Hippocampal formation (tissue), 2 donors: Measurements from ENCODE around the gene LIN37.

Experiments
- DNase-seq, 2 donors: peaks; one replicate each; lab custom pipeline; 2025; lab: John Stamatoyannopoulos, UW

The LIN37 gene

GRCh38 chr19:35748106-35749020 lies at the start of gene LIN37:
Gene LIN37 (plus strand): TSS chr19:35748576. CDS start chr19:35748725, 149 bp downstream.
- DNase-seq = peak; percentile 100

GRCh38 chr19:35702223-35703012 lies 46.0 kb upstream of the LIN37 start:
- DNase-seq = peak; percentile 96 to 98

GRCh38 chr19:35703343-35703742 lies 45.0 kb upstream of the LIN37 start:
- no peak for DNase-seq

- DNase-seq = no peak
These were observed 44.2 kb upstream of the LIN37 start, which contains the start of gene ZBTB32 for GRCh38 chr19:35704218-35704617. Gene ZBTB32 (plus strand): TSS chr19:35704558. CDS start chr19:35714627, 10,069 bp downstream.

GRCh38 chr19:35708391-35708790 lies 40.0 kb upstream of the LIN37 start:
- DNase-seq = no peak

- DNase-seq = no peak
These were observed 37.3 kb upstream of the LIN37 start for GRCh38 chr19:35710784-35711723.

- no peak for DNase-seq
These were observed 35.5 kb upstream of the LIN37 start for GRCh38 chr19:35712567-35713505.

- DNase-seq = no peak
These were observed 34.9 kb upstream of the LIN37 start for GRCh38 chr19:35713506-35713850.

- no peak for DNase-seq
These were observed 34.4 kb upstream of the LIN37 start for GRCh38 chr19:35713904-35714495.

- no peak for DNase-seq
These were observed 33.6 kb upstream of the LIN37 start for GRCh38 chr19:35714601-35715354.

- no peak for DNase-seq
These were observed 33.0 kb upstream of the LIN37 start for GRCh38 chr19:35715355-35715809.

- DNase-seq = no peak
These were observed 32.2 kb upstream of the LIN37 start for GRCh38 chr19:35715981-35716800.

GRCh38 chr19:35716801-35717664 lies 31.3 kb upstream of the LIN37 start:
- peak; percentile 80 to 83 for DNase-seq

- DNase-seq = peak; percentile 93 to 94
These were observed 30.6 kb upstream of the LIN37 start, which contains the start of gene KMT2B for GRCh38 chr19:35717665-35718344. Gene KMT2B (plus strand): TSS chr19:35718003. CDS start chr19:35718019, 16 bp downstream.

GRCh38 chr19:35718345-35719041 lies 29.9 kb upstream of the LIN37 start:
- DNase-seq = no peak
